ENCODE measurements around the gene WDFY1.

The WDFY1 gene

DNA sequence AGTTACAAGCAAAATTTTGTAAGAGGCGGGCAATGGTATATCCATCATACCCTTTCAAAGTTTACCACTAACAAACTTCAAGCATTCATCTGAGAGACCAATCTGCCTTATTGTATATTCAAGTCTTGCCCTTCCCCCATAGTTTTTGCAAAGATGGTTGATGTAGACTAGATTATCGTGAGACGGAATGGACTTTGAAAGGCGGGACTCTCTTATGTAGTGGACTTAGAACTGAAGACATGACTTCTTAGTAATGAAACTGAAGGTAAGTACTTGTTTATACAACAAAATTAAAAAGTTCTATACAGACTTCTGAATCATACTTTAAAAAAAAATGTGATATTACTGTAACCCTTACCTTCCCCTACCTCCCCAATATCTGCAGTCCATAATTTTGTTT lies 118.1 kb downstream of the WDFY1 start:
- DNase-seq (ENCODE audit: insufficient read length, low spot score), result no peak
- FAIRE-seq, result no peak
